Neural progenitor cell (in vitro differentiated cells): ENCODE results near the gene SCYL3.

Experiments
- CTCF ChIP-seq: fragments of 200-600 bp; sonication (generic); IDR thresholded peaks from 2 replicates; pipeline ENCODE4 v1.5.1; 2017; ENCODE audit warnings: antibody characterized with exemption, mild to moderate bottlenecking
- EZH2phosphoT487 ChIP-seq: fragments of 200-600 bp; sonication (generic); IDR thresholded peaks from 2 replicates; pipeline ENCODE4 v1.6.1; 2017; ENCODE audit warnings: antibody characterized with exemption

- TF ChIP-seq CTCF (no peak), EZH2phosphoT487 (no peak)
Observed at GRCh38 chr1:169886931-169887330, 6.8 kb downstream of the SCYL3 start.
